ENCODE data around the gene LUC7L. TPM values are rescaled to one million over a fixed set of nuclear protein-coding genes. Genes with fewer than 3 reads are reported as not detected.

The LUC7L gene
- total and polyA plus RNA-seq, 3 donors from 2014 or later = 81.1 to 192 (median 145) TPM

DNA sequence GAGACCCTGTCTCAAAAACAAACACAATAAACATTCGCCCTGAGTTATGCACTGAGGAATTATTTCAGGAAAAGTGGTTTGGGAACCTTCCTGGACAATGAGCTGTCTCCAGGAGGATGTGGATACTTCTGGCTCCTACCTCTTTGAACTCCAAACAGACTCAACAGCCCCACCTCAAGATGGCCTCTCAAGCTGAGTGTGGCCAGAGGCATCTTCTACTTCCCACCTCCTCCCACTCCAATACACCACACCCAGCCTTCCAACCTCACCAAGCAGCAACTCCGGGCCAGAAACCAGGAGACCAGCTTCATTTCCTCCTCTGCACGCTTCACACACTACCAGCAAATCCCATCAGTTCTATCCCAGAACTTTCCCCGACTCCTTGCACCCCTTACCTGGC, 37.4 kb downstream of the LUC7L start:
- H3K27me3 ChIP-seq = no peaks in the 10 kb centered on the region
- TF ChIP-seq, protein P1, sequence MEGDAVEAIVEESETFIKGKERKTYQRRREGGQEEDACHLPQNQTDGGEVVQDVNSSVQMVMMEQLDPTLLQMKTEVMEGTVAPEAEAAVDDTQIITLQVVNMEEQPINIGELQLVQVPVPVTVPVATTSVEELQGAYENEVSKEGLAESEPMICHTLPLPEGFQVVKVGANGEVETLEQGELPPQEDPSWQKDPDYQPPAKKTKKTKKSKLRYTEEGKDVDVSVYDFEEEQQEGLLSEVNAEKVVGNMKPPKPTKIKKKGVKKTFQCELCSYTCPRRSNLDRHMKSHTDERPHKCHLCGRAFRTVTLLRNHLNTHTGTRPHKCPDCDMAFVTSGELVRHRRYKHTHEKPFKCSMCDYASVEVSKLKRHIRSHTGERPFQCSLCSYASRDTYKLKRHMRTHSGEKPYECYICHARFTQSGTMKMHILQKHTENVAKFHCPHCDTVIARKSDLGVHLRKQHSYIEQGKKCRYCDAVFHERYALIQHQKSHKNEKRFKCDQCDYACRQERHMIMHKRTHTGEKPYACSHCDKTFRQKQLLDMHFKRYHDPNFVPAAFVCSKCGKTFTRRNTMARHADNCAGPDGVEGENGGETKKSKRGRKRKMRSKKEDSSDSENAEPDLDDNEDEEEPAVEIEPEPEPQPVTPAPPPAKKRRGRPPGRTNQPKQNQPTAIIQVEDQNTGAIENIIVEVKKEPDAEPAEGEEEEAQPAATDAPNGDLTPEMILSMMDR (IDR thresholded peaks at IDR 0.05) = no peak
- no peak for TF ChIP-seq POLR2A (IDR thresholded peaks at IDR 0.05)
- 89 to 90% methylated on average over 4 of the region's 4 CpGs for WGBS, 2 donors

DNA sequence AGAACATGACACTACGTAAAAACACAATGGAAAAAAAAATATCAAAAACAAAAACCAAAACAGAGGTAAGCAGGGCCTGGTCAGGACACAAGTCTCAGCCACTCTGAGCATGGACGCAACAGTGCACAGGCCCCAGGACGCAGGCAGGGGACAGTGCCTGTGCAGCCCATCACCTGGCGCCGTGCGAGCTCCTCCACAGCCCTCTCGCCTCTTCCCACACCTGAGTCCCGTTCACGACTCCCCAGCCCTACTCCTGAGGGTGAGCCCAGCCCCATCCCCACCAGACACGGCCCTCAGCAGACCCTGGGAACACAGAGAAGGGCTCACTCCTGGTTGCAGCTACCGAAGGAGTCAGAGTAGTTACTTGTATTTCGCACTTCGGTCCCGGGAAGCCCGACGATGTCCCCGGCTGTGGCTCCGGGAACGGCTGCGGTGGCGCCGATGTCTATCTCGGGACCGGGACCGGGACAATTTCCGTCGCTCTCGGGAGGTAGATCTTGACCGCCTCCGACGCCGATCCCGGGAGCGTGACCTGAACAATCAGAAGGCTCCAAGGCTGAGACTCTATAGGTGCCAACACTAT, 39.6 kb downstream of the LUC7L start:
- no peak overlapping the region for H3K27ac ChIP-seq
- no peaks in the 10 kb centered on the region for H3K9me3 ChIP-seq
- no peaks in the 10 kb centered on the region for H3K36me3 ChIP-seq (ENCODE audit: low read depth, missing control alignments)
- no peak overlapping the region for H3K4me3 ChIP-seq
- no peaks in the 10 kb centered on the region for H3K27me3 ChIP-seq
- intact Hi-C loops (cut with DNase I; ENCODE audit: low total_unique reads) = no loop called here
- 90 to 94% methylated on average over 20 to 34 of the region's 34 CpGs for WGBS, 2 donors
- no peak for TF ChIP-seq POLR2A (IDR thresholded peaks at IDR 0.05)
- H3K4me1 ChIP-seq = no peaks in the 10 kb centered on the region
- no peak for DNase-seq

More for the DNA sequence above, 37.4 kb downstream of the LUC7L start:
- Histone ChIP-seq H3K4me1 (no peaks in the 10 kb centered on the region), H3K36me3 (ENCODE audit: low read depth, missing control alignments) (no peaks in the 10 kb centered on the region), H3K27ac (no peak overlapping the region), H3K4me3 (no peak overlapping the region), H3K9me3 (no peaks in the 10 kb centered on the region)
- no peak for DNase-seq
- intact Hi-C loops (cut with DNase I; ENCODE audit: low total_unique reads) = no loop called here

DNA sequence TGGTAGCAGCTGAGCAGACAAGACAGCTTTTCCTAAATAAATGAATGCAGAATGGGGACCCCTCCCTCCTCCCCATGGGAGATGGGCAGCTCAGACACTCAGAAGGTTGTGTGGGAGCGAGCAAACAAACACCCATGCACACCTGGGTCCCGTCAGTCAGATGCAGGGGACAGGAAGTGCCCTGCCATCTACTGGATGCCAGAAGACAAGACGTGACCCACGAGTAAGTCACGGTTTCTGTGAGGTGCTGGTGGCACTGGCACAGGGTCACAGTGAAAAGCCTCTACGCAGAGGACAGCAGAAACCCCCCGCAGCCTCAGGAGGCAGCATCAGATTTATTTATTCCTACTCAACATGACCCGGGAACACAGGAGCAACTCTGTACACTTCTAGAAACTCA, 40.6 kb downstream of the LUC7L start:
- TF ChIP-seq POLR2A (IDR thresholded peaks at IDR 0.05) = no peak
- TF ChIP-seq, protein P1 (IDR thresholded peaks at IDR 0.05) = no peak
- H3K27me3 ChIP-seq = no peaks in the 10 kb centered on the region

DNA sequence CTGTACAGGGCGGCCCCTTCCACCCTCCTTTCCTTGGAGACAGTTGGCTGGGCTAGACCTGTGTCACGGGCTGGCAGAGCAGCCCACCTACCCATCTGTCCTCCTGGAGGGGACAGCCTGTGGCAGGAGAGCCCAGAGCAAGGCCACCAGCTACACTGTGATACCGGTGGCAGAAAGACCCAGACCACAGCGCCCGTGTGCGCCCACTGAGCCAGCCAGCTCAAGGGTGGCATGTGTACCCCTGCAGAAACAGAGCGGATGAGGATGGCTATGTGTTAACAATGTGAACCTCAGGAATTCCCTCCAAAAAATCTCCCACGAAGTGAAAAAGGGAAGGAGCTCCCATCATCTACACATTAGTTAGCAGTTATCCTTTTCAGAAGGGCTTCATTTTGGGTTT, 41.9 kb downstream of the LUC7L start:
- H3K27ac ChIP-seq = no peak overlapping the region

More for the DNA sequence above, 40.6 kb downstream of the LUC7L start:
- no peaks in the 10 kb centered on the region for H3K4me1 ChIP-seq
- H3K9me3 ChIP-seq = no peaks in the 10 kb centered on the region
- intact Hi-C loops (cut with DNase I; ENCODE audit: low total_unique reads) = no loop called here
- H3K27ac ChIP-seq = no peak overlapping the region
- DNase-seq = no peak
- WGBS, 2 donors = 77 to 83% methylated on average over 8 of the region's 8 CpGs
- H3K36me3 ChIP-seq (ENCODE audit: low read depth, missing control alignments) = no peaks in the 10 kb centered on the region
- no peak overlapping the region for H3K4me3 ChIP-seq

DNA sequence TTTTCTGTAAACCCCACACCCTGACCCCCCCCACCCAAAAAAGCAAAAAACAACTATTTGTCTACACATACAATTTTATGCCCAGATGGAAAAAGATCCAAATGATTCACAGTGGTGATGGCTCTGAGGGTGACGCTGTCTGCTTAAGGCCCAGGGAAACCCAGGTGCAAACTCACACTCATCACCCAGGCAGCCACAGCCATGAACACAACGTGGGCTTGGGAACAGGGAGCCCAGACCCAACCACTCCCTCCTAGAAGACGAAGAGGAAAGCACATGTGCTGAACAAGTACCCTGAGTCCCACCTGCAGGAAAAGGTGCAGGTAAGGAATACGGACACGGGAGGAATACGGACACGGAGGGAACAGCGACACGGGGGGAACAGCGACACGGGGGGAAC, 43.6 kb downstream of the LUC7L start:
- H3K36me3 ChIP-seq (ENCODE audit: low read depth, missing control alignments) = no peaks in the 10 kb centered on the region
- no peak overlapping the region for H3K4me3 ChIP-seq
- WGBS, 2 donors = 65 to 69% methylated on average over 6 of the region's 11 CpGs
- no peak for DNase-seq
- intact Hi-C loops (cut with DNase I; ENCODE audit: low total_unique reads) = no loop called here
- peaks cover 7% of the 10 kb centered on the region for H3K4me1 ChIP-seq
- TF ChIP-seq, protein P1 (IDR thresholded peaks at IDR 0.05) = no peak
- TF ChIP-seq POLR2A (IDR thresholded peaks at IDR 0.05) = no peak
- H3K27me3 ChIP-seq = no peaks in the 10 kb centered on the region
- H3K9me3 ChIP-seq = no peaks in the 10 kb centered on the region
- H3K27ac ChIP-seq = no peak overlapping the region

More for the DNA sequence above, 41.9 kb downstream of the LUC7L start:
- WGBS, 2 donors = 89 to 92% methylated on average over 4 to 8 of the region's 8 CpGs
- intact Hi-C loops (cut with DNase I; ENCODE audit: low total_unique reads) = no loop called here
- H3K27me3 ChIP-seq = no peaks in the 10 kb centered on the region
- H3K4me3 ChIP-seq = no peak overlapping the region
- no peaks in the 10 kb centered on the region for H3K4me1 ChIP-seq
- TF ChIP-seq POLR2A (IDR thresholded peaks at IDR 0.05) = no peak
- TF ChIP-seq, protein P1 (IDR thresholded peaks at IDR 0.05) = no peak
- no peaks in the 10 kb centered on the region for H3K36me3 ChIP-seq (ENCODE audit: low read depth, missing control alignments)
- H3K9me3 ChIP-seq = no peaks in the 10 kb centered on the region
- no peak for DNase-seq

All from testis (tissue), 3 donors.